Tibial nerve (tissue), 4 donors: Measurements from ENCODE around the gene CCL13.

Experiments
- CTCF ChIP-seq, 5 experiments: fragments of 200-600 bp in 3 of 5; fragments of 450-650 bp in 2 of 5; sonication (generic) in 3 of 5; IDR thresholded peaks; one replicate each; pipeline ENCODE4 v1.5.1; 2016 to 2019; ENCODE audit warnings: antibody characterized with exemption in 5 of 5, mild to moderate bottlenecking in 3 of 5, moderate library complexity in 2 of 5
- EP300 ChIP-seq, 2 donors: sonication (generic); formaldehyde crosslinking; IDR thresholded peaks; one replicate each; pipeline ENCODE4 v1.6.1; 2017; ENCODE audit warnings: antibody characterized with exemption in 2 of 2, mild to moderate bottlenecking in 1 of 2
- POLR2A ChIP-seq, 2 donors: fragments of 450-650 bp; IDR thresholded peaks; one replicate each; pipeline ENCODE4 v1.6.1; 2017; ENCODE audit warnings: antibody characterized with exemption in 2 of 2, mild to moderate bottlenecking in 2 of 2, moderate library complexity in 2 of 2

GRCh38 chr17:34357398-34357797 lies 1.1 kb downstream of the CCL13 start:
- TF ChIP-seq CTCF (IDR thresholded peaks at IDR 0.05) = no peak
- no peak for TF ChIP-seq EP300 (IDR thresholded peaks at IDR 0.05)
- no peak for TF ChIP-seq POLR2A (IDR thresholded peaks at IDR 0.05)
